HCT116 (cell line): ENCODE results near the gene FPR1.

Source experiments
- CTCF ChIP-seq, 3 experiments: fragments of 200-600 bp in 1 of 3; sonication (generic) in 1 of 3; IDR thresholded peaks in 2 of 3; conservative IDR thresholded peaks in 1 of 3; 2 replicates each; pipeline ENCODE4 v1.5.1; 2012 to 2017; ENCODE audit warnings: low read depth in 2 of 3, low read length in 2 of 3, antibody characterized with exemption in 1 of 3, borderline replicate concordance in 1 of 3, control low read depth in 1 of 3, mild to moderate bottlenecking in 1 of 3, mixed read lengths in 1 of 3, mixed run types in 1 of 3, moderate library complexity in 1 of 3; ENCODE audit not compliant: insufficient read depth in 1 of 3
- EZH2 ChIP-seq: fragments of 200-600 bp; sonication (generic); IDR thresholded peaks from 2 replicates; pipeline ENCODE4 v1.6.1; 2017; ENCODE audit warnings: antibody characterized with exemption, mixed run types
- POLR2A ChIP-seq: IDR thresholded peaks from 2 replicates; pipeline ENCODE4 v1.7.0; 2011; ENCODE audit warnings: borderline replicate concordance; ENCODE audit not compliant: insufficient read depth, insufficient read length; ENCODE audit errors: extremely low read depth
- RAD21 ChIP-seq: IDR thresholded peaks from 2 replicates; pipeline ENCODE4 v1.6.1; 2012; ENCODE audit warnings: low read depth, mild to moderate bottlenecking
- SIN3A ChIP-seq: IDR thresholded peaks from 2 replicates; pipeline ENCODE4 v1.6.1; 2012; ENCODE audit warnings: low read depth
- SP1 ChIP-seq: IDR thresholded peaks from 2 replicates; pipeline ENCODE4 v1.6.1; 2012; ENCODE audit warnings: low read depth
- YY1 ChIP-seq: IDR thresholded peaks from 2 replicates; pipeline ENCODE4 v1.6.1; 2011; ENCODE audit warnings: low read length, low read depth, moderate library complexity, mild to moderate bottlenecking; ENCODE audit not compliant: insufficient replicate concordance; ENCODE audit errors: extremely low read depth

DNA sequence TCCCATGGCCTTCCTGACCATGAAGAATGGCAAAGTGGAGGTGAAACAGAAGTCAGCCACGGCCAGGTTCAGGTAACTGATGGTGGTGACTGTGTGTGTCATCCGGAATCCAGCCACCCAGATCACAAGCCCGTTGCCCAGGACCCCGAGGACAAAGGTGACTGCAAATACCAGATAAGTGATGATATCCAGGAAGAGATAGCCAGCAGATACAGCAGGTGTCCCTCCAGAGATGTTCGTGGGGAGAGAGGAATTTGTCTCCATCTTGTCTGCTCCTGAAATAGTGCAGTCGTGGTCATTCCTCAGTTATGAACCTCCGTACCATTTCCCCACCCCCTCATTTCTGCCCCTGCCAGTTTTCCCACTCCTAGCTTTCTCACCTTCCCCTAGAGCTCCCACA, 4.9 kb downstream of the FPR1 start:
- TF ChIP-seq SP1 (no peak), SIN3A (no peak), YY1 (no peak), CTCF (IDR thresholded peaks at IDR 0.05 in 2 of 3, conservative IDR thresholded peaks at IDR 0.05 in 1 of 3; ENCODE audit: borderline replicate concordance in 1 of 3, insufficient read depth in 1 of 3, low read depth in 2 of 3, low read length in 2 of 3) (no peak), POLR2A (no peak), EZH2 (no peak), RAD21 (no peak)
